KMS-11 (cell line): Measurements from ENCODE around the gene SGMS2.

Experiments
- H2AFZ ChIP-seq: fragments of 200-600 bp; sonication (generic); 2 replicates; pipeline ENCODE4 v1.6.1; 2016; ENCODE audit warnings: antibody characterized with exemption, mixed run types, low read depth
- H3K27ac ChIP-seq: fragments of 200-600 bp; sonication (generic); 2 replicates; pipeline ENCODE4 v1.6.1; 2016; ENCODE audit warnings: mild to moderate bottlenecking, mixed run types
- H3K27me3 ChIP-seq: fragments of 200-600 bp; sonication (generic); 2 replicates; pipeline ENCODE4 v1.6.1; 2017; ENCODE audit warnings: mild to moderate bottlenecking, low read depth, mixed run types, moderate library complexity; ENCODE audit not compliant: insufficient read depth
- H3K36me3 ChIP-seq: fragments of 200-600 bp; sonication (generic); 2 replicates; pipeline ENCODE4 v1.6.1; 2017; ENCODE audit warnings: mild to moderate bottlenecking, mixed run types; ENCODE audit not compliant: insufficient read depth
- H3K4me1 ChIP-seq: fragments of 200-600 bp; sonication (generic); 2 replicates; pipeline ENCODE4 v1.6.1; 2016; ENCODE audit warnings: mild to moderate bottlenecking, low read depth, mixed run types; ENCODE audit not compliant: poor library complexity, severe bottlenecking
- H3K4me2 ChIP-seq: fragments of 200-600 bp; sonication (generic); 2 replicates; pipeline ENCODE4 v1.7.0; 2016; ENCODE audit warnings: mild to moderate bottlenecking, mixed run types
- H3K4me3 ChIP-seq: fragments of 200-600 bp; sonication (generic); IDR thresholded peaks from 2 replicates; pipeline ENCODE4 v1.6.1; 2017; ENCODE audit warnings: low read depth, low read length, mixed read lengths; ENCODE audit not compliant: insufficient read depth
- H3K79me2 ChIP-seq: fragments of 200-600 bp; sonication (generic); 2 replicates; pipeline ENCODE4 v1.6.1; 2016; ENCODE audit warnings: low read depth, mixed run types; ENCODE audit not compliant: insufficient read depth
- H3K9ac ChIP-seq: fragments of 200-600 bp; sonication (generic); 2 replicates; pipeline ENCODE4 v1.6.1; 2016; ENCODE audit warnings: mild to moderate bottlenecking, mixed run types
- H4K20me1 ChIP-seq: fragments of 200-600 bp; sonication (generic); 2 replicates; pipeline ENCODE4 v1.6.1; 2016; ENCODE audit warnings: mild to moderate bottlenecking, mixed run types; ENCODE audit not compliant: insufficient read depth
- CTCF ChIP-seq: fragments of 200-600 bp; sonication (generic); conservative IDR thresholded peaks from 2 replicates; pipeline ENCODE4 v1.6.1; 2017; ENCODE audit warnings: low read depth, mild to moderate bottlenecking, antibody characterized with exemption, low read length, moderate library complexity, mixed read lengths

The SGMS2 gene

GRCh38 chr4:107824350-107825071, at the start of gene SGMS2:
SGMS2 (plus strand) TSS chr4:107824932; CDS start chr4:107895554, 70,622 bp downstream.
- Histone ChIP-seq H3K4me2 (peak within 1 kb of the TSS; percentile 68), H3K27me3 (no peaks in the 10 kb centered on the region), H3K36me3 (no peaks in the 10 kb centered on the region), H3K27ac (peak within 1 kb of the TSS; percentile 21; the same call in 1 of the 2 replicates), H3K9ac (peak within 1 kb of the TSS; percentile 64), H3K4me1 (peaks cover 22% of the 10 kb centered on the region), H3K79me2 (no peaks in the 10 kb centered on the region), H3K4me3 (no peak within 1 kb of the TSS), H2AFZ (peak within 1 kb of the TSS; percentile 89), H4K20me1 (no peaks in the 10 kb centered on the region)
- no peak for TF ChIP-seq CTCF

GRCh38 chr4:107777890-107778289, 46.8 kb upstream of the SGMS2 start:
- Histone ChIP-seq H3K9ac (no peak overlapping the region), H4K20me1 (no peaks in the 10 kb centered on the region), H3K27me3 (no peaks in the 10 kb centered on the region), H3K4me2 (no peak overlapping the region), H2AFZ (no peak overlapping the region), H3K27ac (no peak overlapping the region), H3K4me1 (no peaks in the 10 kb centered on the region), H3K79me2 (no peaks in the 10 kb centered on the region), H3K4me3 (no peak overlapping the region), H3K36me3 (no peaks in the 10 kb centered on the region)
- TF ChIP-seq CTCF: no peak

GRCh38 chr4:107778784-107779530, 45.8 kb upstream of the SGMS2 start:
- H3K4me1 ChIP-seq: no peaks in the 10 kb centered on the region
- H3K4me3 ChIP-seq: no peak overlapping the region
- no peak overlapping the region for H2AFZ ChIP-seq
- no peak overlapping the region for H3K4me2 ChIP-seq
- H4K20me1 ChIP-seq: no peaks in the 10 kb centered on the region
- no peak overlapping the region for H3K27ac ChIP-seq
- H3K9ac ChIP-seq: no peak overlapping the region
- no peaks in the 10 kb centered on the region for H3K27me3 ChIP-seq
- TF ChIP-seq CTCF: no peak
- H3K79me2 ChIP-seq: no peaks in the 10 kb centered on the region
- no peaks in the 10 kb centered on the region for H3K36me3 ChIP-seq

- no peak overlapping the region for H3K9ac ChIP-seq
- no peak overlapping the region for H3K4me3 ChIP-seq
- no peaks in the 10 kb centered on the region for H4K20me1 ChIP-seq
- H3K4me2 ChIP-seq: no peak overlapping the region
- no peak overlapping the region for H2AFZ ChIP-seq
- TF ChIP-seq CTCF: no peak
- no peaks in the 10 kb centered on the region for H3K4me1 ChIP-seq
- no peaks in the 10 kb centered on the region for H3K79me2 ChIP-seq
- no peaks in the 10 kb centered on the region for H3K36me3 ChIP-seq
- no peaks in the 10 kb centered on the region for H3K27me3 ChIP-seq
- H3K27ac ChIP-seq: no peak overlapping the region
These were observed 44.1 kb upstream of the SGMS2 start for GRCh38 chr4:107780665-107781064.
